Measurements from ENCODE around the gene CTNNA3. TPM values are rescaled to one million over a fixed set of nuclear protein-coding genes. Genes with fewer than 3 reads are reported as not detected.

Gene CTNNA3
- total RNA-seq, 2 donors from 2014 or later: 3.2 to 7.2 TPM

- Mint-ChIP-seq H3K9me3 (no peaks in the 10 kb centered on the region), H3K4me1 (peaks cover 6% of the 10 kb centered on the region), H3K27ac (no peak overlapping the region), H3K36me3 (ENCODE audit: low read depth) (no peaks in the 10 kb centered on the region), H3K27me3 (ENCODE audit: insufficient read depth) (no peaks in the 10 kb centered on the region), H3K4me3 (no peak overlapping the region)
- no peaks in the 10 kb centered on the region for H3K9me3 ChIP-seq (ENCODE audit: control insufficient read depth, low read length)
- no peak for TF ChIP-seq CTCF (conservative IDR thresholded peaks at IDR 0.05)
- H3K9ac ChIP-seq (ENCODE audit: extremely low read depth, low read length, poor library complexity, severe bottlenecking): no peak overlapping the region
- no peak for DNase-seq
- no peaks in the 10 kb centered on the region for H3K36me3 ChIP-seq (ENCODE audit: control insufficient read depth, insufficient read depth, low read length)
- no peak overlapping the region for H3K27ac ChIP-seq (ENCODE audit: low read depth, low read length)
- no peaks in the 10 kb centered on the region for H3K27me3 ChIP-seq (ENCODE audit: control insufficient read depth, insufficient read depth, low read length, poor library complexity, severe bottlenecking)
- WGBS, 2 experiments (ENCODE audit: insufficient coverage in 1 of 2, insufficient read length in 1 of 2): 89 to 95% methylated on average over 2 of the region's 2 CpGs
- H3K4me1 ChIP-seq (ENCODE audit: control insufficient read depth, insufficient read depth, low read length): no peaks in the 10 kb centered on the region
- no peak overlapping the region for H3K4me3 ChIP-seq (ENCODE audit: low read length)
Observed at GRCh38 chr10:66837335-66837734, 858.7 kb downstream of the CTNNA3 start.

- H3K27ac Mint-ChIP-seq: no peak overlapping the region
- H3K4me3 Mint-ChIP-seq: no peak overlapping the region
- 92 to 100% methylated on average over 1 to 2 of the region's 2 CpGs for WGBS, 2 experiments (ENCODE audit: insufficient coverage in 1 of 2, insufficient read length in 1 of 2)
Observed at GRCh38 chr10:66836771-66837170, 859.2 kb downstream of the CTNNA3 start.

GRCh38 chr10:66836057-66836456, 859.9 kb downstream of the CTNNA3 start:
- Mint-ChIP-seq H3K4me3 (no peak overlapping the region), H3K27ac (no peak overlapping the region), H3K27me3 (ENCODE audit: insufficient read depth) (no peaks in the 10 kb centered on the region), H3K9me3 (no peaks in the 10 kb centered on the region), H3K4me1 (peaks cover 6% of the 10 kb centered on the region), H3K36me3 (ENCODE audit: low read depth) (no peaks in the 10 kb centered on the region)
- WGBS, 2 experiments (ENCODE audit: insufficient coverage in 1 of 2, insufficient read length in 1 of 2): 71 to 90% methylated on average over 1 of the region's 1 CpG
- no peaks in the 10 kb centered on the region for H3K27me3 ChIP-seq (ENCODE audit: control insufficient read depth, insufficient read depth, low read length, poor library complexity, severe bottlenecking)
- no peak for DNase-seq
- no peak for TF ChIP-seq CTCF (conservative IDR thresholded peaks at IDR 0.05)
- H3K36me3 ChIP-seq (ENCODE audit: control insufficient read depth, insufficient read depth, low read length): no peaks in the 10 kb centered on the region
- no peaks in the 10 kb centered on the region for H3K4me1 ChIP-seq (ENCODE audit: control insufficient read depth, insufficient read depth, low read length)
- no peak overlapping the region for H3K27ac ChIP-seq (ENCODE audit: low read depth, low read length)
- H3K4me3 ChIP-seq (ENCODE audit: low read length): no peak overlapping the region
- no peaks in the 10 kb centered on the region for H3K9me3 ChIP-seq (ENCODE audit: control insufficient read depth, low read length)
- H3K9ac ChIP-seq (ENCODE audit: extremely low read depth, low read length, poor library complexity, severe bottlenecking): no peak overlapping the region

More at GRCh38 chr10:66836771-66837170, 859.2 kb downstream of the CTNNA3 start:
- Histone ChIP-seq H3K9me3 (ENCODE audit: control insufficient read depth, low read length) (no peaks in the 10 kb centered on the region), H3K4me3 (ENCODE audit: low read length) (no peak overlapping the region), H3K27ac (ENCODE audit: low read depth, low read length) (no peak overlapping the region), H3K9ac (ENCODE audit: extremely low read depth, low read length, poor library complexity, severe bottlenecking) (no peak overlapping the region), H3K4me1 (ENCODE audit: control insufficient read depth, insufficient read depth, low read length) (no peaks in the 10 kb centered on the region), H3K27me3 (ENCODE audit: control insufficient read depth, insufficient read depth, low read length, poor library complexity, severe bottlenecking) (no peaks in the 10 kb centered on the region), H3K36me3 (ENCODE audit: control insufficient read depth, insufficient read depth, low read length) (no peaks in the 10 kb centered on the region)
- no peaks in the 10 kb centered on the region for H3K36me3 Mint-ChIP-seq (ENCODE audit: low read depth)
- H3K9me3 Mint-ChIP-seq: no peaks in the 10 kb centered on the region
- H3K4me1 Mint-ChIP-seq: peaks cover 6% of the 10 kb centered on the region
- H3K27me3 Mint-ChIP-seq (ENCODE audit: insufficient read depth): no peaks in the 10 kb centered on the region
- TF ChIP-seq CTCF (conservative IDR thresholded peaks at IDR 0.05): no peak
- DNase-seq: no peak
